ENCODE measurements around the gene HMGB2. TPM values are rescaled to one million over a fixed set of nuclear protein-coding genes. Genes with fewer than 3 reads are reported as not detected.

The HMGB2 gene
- total RNA-seq, 1 experiment from 2014 or later: 111 TPM

DNA sequence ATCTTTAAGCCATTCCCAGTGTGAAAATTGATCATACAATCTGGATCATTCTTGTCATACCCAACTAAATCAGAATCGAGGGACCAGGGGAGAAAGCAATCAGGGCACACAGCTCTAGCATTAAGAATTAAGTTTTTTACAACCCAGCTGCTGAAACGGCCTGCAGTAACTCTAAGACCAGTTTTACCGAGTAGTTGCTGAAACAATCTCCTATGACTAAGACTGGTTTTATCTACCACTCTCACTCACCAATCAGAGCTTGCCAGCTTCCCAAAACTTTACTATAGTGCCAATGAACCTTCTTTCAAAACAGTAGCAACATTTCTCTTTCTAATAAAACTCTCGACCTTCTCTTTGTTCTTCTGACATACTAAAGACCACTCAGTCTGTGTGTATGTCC lies 33.8 kb upstream of the HMGB2 start:
- no peaks in the 10 kb centered on the region for H4K20me1 ChIP-seq (ENCODE audit: low read length)
- peaks cover 13% of the 10 kb centered on the region for H3K4me1 ChIP-seq (ENCODE audit: insufficient read depth, low read length)
- ChIA-PET POLR2A (ENCODE audit: unreplicated experiment) (no interaction called here), CTCF (no interaction called here)
- peak overlapping the region; percentile 40; the same call in 1 of the 2 replicates for H3K4me3 ChIP-seq (ENCODE audit: low read length)
- no peak overlapping the region for H3K9ac ChIP-seq (ENCODE audit: low read length)
- H3K9me3 ChIP-seq (ENCODE audit: low read length): no peaks in the 10 kb centered on the region
- DNase-seq (peak; percentile 23), ATAC-seq (no peak)
- H2AFZ ChIP-seq (ENCODE audit: low read length): peak overlapping the region; percentile 40; the same call in 1 of the 2 replicates
- TF ChIP-seq EZH2phosphoT487 (IDR thresholded peaks at IDR 0.05; ENCODE audit: borderline replicate concordance, low read length) (no peak), EZH2 (IDR thresholded peaks at IDR 0.05; ENCODE audit: low read length, unreplicated experiment) (no peak)
- TF ChIP-seq, protein P1, sequence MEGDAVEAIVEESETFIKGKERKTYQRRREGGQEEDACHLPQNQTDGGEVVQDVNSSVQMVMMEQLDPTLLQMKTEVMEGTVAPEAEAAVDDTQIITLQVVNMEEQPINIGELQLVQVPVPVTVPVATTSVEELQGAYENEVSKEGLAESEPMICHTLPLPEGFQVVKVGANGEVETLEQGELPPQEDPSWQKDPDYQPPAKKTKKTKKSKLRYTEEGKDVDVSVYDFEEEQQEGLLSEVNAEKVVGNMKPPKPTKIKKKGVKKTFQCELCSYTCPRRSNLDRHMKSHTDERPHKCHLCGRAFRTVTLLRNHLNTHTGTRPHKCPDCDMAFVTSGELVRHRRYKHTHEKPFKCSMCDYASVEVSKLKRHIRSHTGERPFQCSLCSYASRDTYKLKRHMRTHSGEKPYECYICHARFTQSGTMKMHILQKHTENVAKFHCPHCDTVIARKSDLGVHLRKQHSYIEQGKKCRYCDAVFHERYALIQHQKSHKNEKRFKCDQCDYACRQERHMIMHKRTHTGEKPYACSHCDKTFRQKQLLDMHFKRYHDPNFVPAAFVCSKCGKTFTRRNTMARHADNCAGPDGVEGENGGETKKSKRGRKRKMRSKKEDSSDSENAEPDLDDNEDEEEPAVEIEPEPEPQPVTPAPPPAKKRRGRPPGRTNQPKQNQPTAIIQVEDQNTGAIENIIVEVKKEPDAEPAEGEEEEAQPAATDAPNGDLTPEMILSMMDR (conservative IDR thresholded peaks at IDR 0.05; ENCODE audit: low read depth, low read length): no peak
- H3K27me3 ChIP-seq (ENCODE audit: low read length): no peaks in the 10 kb centered on the region
- no peaks in the 10 kb centered on the region for H3K36me3 ChIP-seq (ENCODE audit: low read depth, low read length)
- BruUV-seq (replicated peaks): no TSS peak
- H3K9me2 ChIP-seq (replicated peaks; ENCODE audit: low read length): no peaks in the 10 kb centered on the region
- no peak overlapping the region for H3K27ac ChIP-seq (ENCODE audit: low read length)
- peaks cover 17% of the 10 kb centered on the region for H3K79me2 ChIP-seq (ENCODE audit: low read length)
- peak overlapping the region; percentile 37 for H3K4me2 ChIP-seq (ENCODE audit: low read length)
- intact Hi-C loops (cut with micrococcal nuclease): loop anchor here (5.0 kb wide), 1 partner anchor 49 kb away; no protein-coding TSS in a partner anchor
- H3F3A ChIP-seq (ENCODE audit: low read length, unreplicated experiment): no peaks in the 10 kb centered on the region

DNA sequence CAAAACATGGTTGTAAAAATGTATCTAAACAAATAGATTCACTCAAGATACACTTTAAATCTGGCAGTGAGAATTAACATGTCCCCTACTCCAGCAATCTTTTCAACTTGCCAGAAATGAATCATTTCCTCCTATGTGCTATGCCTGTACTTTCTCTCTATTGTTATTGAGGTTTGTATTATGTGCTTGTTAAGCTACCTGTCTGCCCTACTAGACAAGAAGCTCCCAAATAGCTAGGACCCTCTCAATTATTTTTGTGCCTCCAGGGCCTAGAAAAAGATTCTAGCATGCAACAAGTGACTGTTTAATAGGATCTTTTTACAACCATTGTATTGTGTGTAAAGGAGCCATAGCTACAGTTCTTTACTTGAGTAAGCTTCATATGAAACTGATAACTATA lies 33.1 kb upstream of the HMGB2 start:
- Histone ChIP-seq H2AFZ (ENCODE audit: low read length) (no peak overlapping the region), H3K9me3 (ENCODE audit: low read length) (no peaks in the 10 kb centered on the region), H3K27me3 (ENCODE audit: low read length) (no peaks in the 10 kb centered on the region), H3K9me2 (replicated peaks; ENCODE audit: low read length) (no peaks in the 10 kb centered on the region), H4K20me1 (ENCODE audit: low read length) (no peaks in the 10 kb centered on the region), H3K4me2 (ENCODE audit: low read length) (peak overlapping the region; percentile 37), H3K4me1 (ENCODE audit: insufficient read depth, low read length) (peaks cover 13% of the 10 kb centered on the region), H3K9ac (ENCODE audit: low read length) (no peak overlapping the region), H3F3A (ENCODE audit: low read length, unreplicated experiment) (no peaks in the 10 kb centered on the region), H3K4me3 (ENCODE audit: low read length) (peak overlapping the region; percentile 40; the same call in 1 of the 2 replicates), H3K79me2 (ENCODE audit: low read length) (peaks cover 10% of the 10 kb centered on the region), H3K36me3 (ENCODE audit: low read depth, low read length) (no peaks in the 10 kb centered on the region), H3K27ac (ENCODE audit: low read length) (no peak overlapping the region)
- intact Hi-C loops (cut with micrococcal nuclease): loop anchor here (5.0 kb wide), 1 partner anchor 50 kb away; no protein-coding TSS in a partner anchor
- no peak for TF ChIP-seq EZH2 (IDR thresholded peaks at IDR 0.05; ENCODE audit: low read length, unreplicated experiment)
- TF ChIP-seq, protein P1 (conservative IDR thresholded peaks at IDR 0.05; ENCODE audit: low read depth, low read length): no peak
- no peak for TF ChIP-seq EZH2phosphoT487 (IDR thresholded peaks at IDR 0.05; ENCODE audit: borderline replicate concordance, low read length)
- ChIA-PET CTCF (no interaction called here), POLR2A (ENCODE audit: unreplicated experiment) (no interaction called here)
- BruUV-seq (replicated peaks): no TSS peak
- DNase-seq (peak; percentile 53), ATAC-seq (no peak)

DNA sequence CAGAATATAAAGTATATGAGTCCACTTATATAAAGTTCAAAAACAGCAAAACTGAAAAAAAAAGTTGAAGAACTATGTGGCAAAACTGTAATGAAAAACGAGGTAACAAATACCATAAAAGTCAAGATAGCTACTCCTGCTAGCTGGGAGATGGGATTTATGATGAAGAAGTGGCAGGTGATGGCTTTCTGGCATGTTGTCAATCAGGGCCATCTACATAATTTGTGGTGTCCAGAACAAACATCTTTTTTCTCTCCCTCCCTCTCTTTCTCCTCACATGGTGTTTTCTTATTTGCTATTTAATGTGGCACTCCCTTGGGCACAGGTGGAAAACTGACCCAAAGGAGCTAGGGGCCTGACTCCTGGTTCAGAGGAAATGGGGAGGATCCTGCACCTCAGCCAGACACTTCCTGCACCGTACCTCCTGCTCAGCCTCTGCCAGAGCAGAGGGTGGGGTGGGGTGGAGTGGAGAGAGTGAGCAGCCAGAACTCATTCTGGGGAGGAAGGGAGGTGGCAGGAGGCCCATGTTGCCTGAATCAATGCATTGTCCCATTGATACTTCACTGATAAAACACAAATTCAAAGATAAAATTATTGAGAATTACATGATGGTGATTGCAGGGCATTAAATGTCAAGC lies 31.3 kb upstream of the HMGB2 start:
- Histone ChIP-seq H3K79me2 (ENCODE audit: low read length) (no peaks in the 10 kb centered on the region), H3K4me3 (ENCODE audit: low read length) (no peak overlapping the region), H3K9me3 (ENCODE audit: low read length) (no peaks in the 10 kb centered on the region), H3K4me2 (ENCODE audit: low read length) (no peak overlapping the region), H3K27me3 (ENCODE audit: low read length) (no peaks in the 10 kb centered on the region), H3K9me2 (replicated peaks; ENCODE audit: low read length) (no peaks in the 10 kb centered on the region), H3F3A (ENCODE audit: low read length, unreplicated experiment) (no peaks in the 10 kb centered on the region), H3K36me3 (ENCODE audit: low read depth, low read length) (no peaks in the 10 kb centered on the region), H2AFZ (ENCODE audit: low read length) (no peak overlapping the region), H4K20me1 (ENCODE audit: low read length) (no peaks in the 10 kb centered on the region), H3K4me1 (ENCODE audit: insufficient read depth, low read length) (peaks cover 13% of the 10 kb centered on the region), H3K9ac (ENCODE audit: low read length) (no peak overlapping the region), H3K27ac (ENCODE audit: low read length) (no peak overlapping the region)
- ATAC-seq (no peak), DNase-seq (no peak)
- intact Hi-C loops (cut with micrococcal nuclease): loop anchor here (5.0 kb wide), 1 partner anchor 52 kb away; no protein-coding TSS in a partner anchor
- BruUV-seq (replicated peaks): no TSS peak
- TF ChIP-seq EZH2phosphoT487 (IDR thresholded peaks at IDR 0.05; ENCODE audit: borderline replicate concordance, low read length) (no peak), EZH2 (IDR thresholded peaks at IDR 0.05; ENCODE audit: low read length, unreplicated experiment) (no peak)
- TF ChIP-seq, protein P1 (conservative IDR thresholded peaks at IDR 0.05; ENCODE audit: low read depth, low read length): no peak
- POLR2A ChIA-PET (ENCODE audit: unreplicated experiment): no interaction called here
- CTCF ChIA-PET: interaction anchor here (0.7 kb wide), 1 partner anchor 383 kb away, joined by 3 read pairs; no protein-coding TSS in a partner anchor

Data from PC-3 (cell line).